IPS-20b (cell line): ENCODE measurements around the gene EHD2.

ENCODE experiments used
- H3K27ac ChIP-seq: one replicate; pipeline ENCODE4 v1.5.1; 2013; ENCODE audit warnings: low read length
- H3K27me3 ChIP-seq: 2 replicates; pipeline ENCODE4 v1.6.1; 2013; ENCODE audit warnings: mild to moderate bottlenecking, low read length, inconsistent platforms; ENCODE audit not compliant: insufficient read depth
- H3K36me3 ChIP-seq: 2 replicates; pipeline ENCODE4 v1.6.1; 2013; ENCODE audit warnings: low read depth, mild to moderate bottlenecking, inconsistent platforms, low read length, moderate library complexity; ENCODE audit not compliant: insufficient read depth
- H3K4me1 ChIP-seq: 2 replicates; pipeline ENCODE4 v1.6.1; 2013; ENCODE audit warnings: mild to moderate bottlenecking, control low read depth, inconsistent platforms, low read length, moderate library complexity; ENCODE audit not compliant: insufficient read depth
- H3K4me3 ChIP-seq: 2 replicates; pipeline ENCODE4 v1.5.1; 2013; ENCODE audit warnings: mild to moderate bottlenecking, low read length, inconsistent platforms
- H3K9ac ChIP-seq: 2 replicates; pipeline ENCODE4 v1.6.1; 2013; ENCODE audit warnings: low read depth, mild to moderate bottlenecking, inconsistent platforms, low read length, moderate library complexity
- H3K9me3 ChIP-seq: 2 replicates; pipeline ENCODE4 v1.6.1; 2013; ENCODE audit warnings: mild to moderate bottlenecking, low read depth, low read length, inconsistent platforms; ENCODE audit not compliant: insufficient read depth

EHD2 gene

GRCh38 chr19:47679251-47679900, 33.8 kb upstream of the EHD2 start:
- no peak overlapping the region for H3K27ac ChIP-seq
- H3K4me1 ChIP-seq = no peaks in the 10 kb centered on the region
- H3K4me3 ChIP-seq = no peak overlapping the region
- H3K27me3 ChIP-seq = no peaks in the 10 kb centered on the region
- peaks cover 35% of the 10 kb centered on the region for H3K36me3 ChIP-seq
- H3K9ac ChIP-seq = no peak overlapping the region
- H3K9me3 ChIP-seq = no peaks in the 10 kb centered on the region

- no peak overlapping the region for H3K4me3 ChIP-seq
- no peak overlapping the region for H3K27ac ChIP-seq
Measured at GRCh38 chr19:47679922-47680857, 33.0 kb upstream of the EHD2 start.

GRCh38 chr19:47680858-47681332, 32.3 kb upstream of the EHD2 start:
- Histone ChIP-seq H3K9ac (no peak overlapping the region), H3K4me3 (no peak overlapping the region), H3K27ac (no peak overlapping the region), H3K4me1 (no peaks in the 10 kb centered on the region), H3K36me3 (peaks cover 31% of the 10 kb centered on the region), H3K27me3 (no peaks in the 10 kb centered on the region), H3K9me3 (no peaks in the 10 kb centered on the region)

More at GRCh38 chr19:47679922-47680857, 33.0 kb upstream of the EHD2 start:
- H3K4me1 ChIP-seq = no peaks in the 10 kb centered on the region
- H3K27me3 ChIP-seq = no peaks in the 10 kb centered on the region
- H3K9me3 ChIP-seq = no peaks in the 10 kb centered on the region
- H3K9ac ChIP-seq = no peak overlapping the region
- peaks cover 29% of the 10 kb centered on the region for H3K36me3 ChIP-seq

GRCh38 chr19:47681388-47681787, 31.8 kb upstream of the EHD2 start:
- Histone ChIP-seq H3K4me1 (no peaks in the 10 kb centered on the region), H3K9ac (no peak overlapping the region), H3K27me3 (no peaks in the 10 kb centered on the region), H3K9me3 (no peaks in the 10 kb centered on the region), H3K27ac (no peak overlapping the region), H3K4me3 (no peak overlapping the region), H3K36me3 (peaks cover 28% of the 10 kb centered on the region)

GRCh38 chr19:47681936-47682335, 31.3 kb upstream of the EHD2 start:
- no peak overlapping the region for H3K27ac ChIP-seq
- H3K9ac ChIP-seq = no peak overlapping the region
- no peak overlapping the region for H3K4me3 ChIP-seq
- H3K27me3 ChIP-seq = no peaks in the 10 kb centered on the region
- peaks cover 24% of the 10 kb centered on the region for H3K36me3 ChIP-seq
- H3K4me1 ChIP-seq = no peaks in the 10 kb centered on the region
- H3K9me3 ChIP-seq = no peaks in the 10 kb centered on the region

GRCh38 chr19:47682939-47683338, 30.3 kb upstream of the EHD2 start:
- Histone ChIP-seq H3K4me1 (no peaks in the 10 kb centered on the region), H3K27me3 (no peaks in the 10 kb centered on the region), H3K27ac (no peak overlapping the region), H3K4me3 (no peak overlapping the region), H3K36me3 (peaks cover 15% of the 10 kb centered on the region), H3K9me3 (no peaks in the 10 kb centered on the region), H3K9ac (no peak overlapping the region)

- no peaks in the 10 kb centered on the region for H3K27me3 ChIP-seq
- no peak overlapping the region for H3K9ac ChIP-seq
Measured at GRCh38 chr19:47686679-47687450, 26.4 kb upstream of the EHD2 start.

GRCh38 chr19:47687906-47688305, 25.3 kb upstream of the EHD2 start:
- Histone ChIP-seq H3K27ac (no peak overlapping the region), H3K4me3 (no peak overlapping the region), H3K9me3 (no peaks in the 10 kb centered on the region), H3K36me3 (peaks cover 26% of the 10 kb centered on the region), H3K4me1 (no peaks in the 10 kb centered on the region), H3K27me3 (no peaks in the 10 kb centered on the region), H3K9ac (no peak overlapping the region)

More at GRCh38 chr19:47686679-47687450, 26.4 kb upstream of the EHD2 start:
- Histone ChIP-seq H3K4me1 (no peaks in the 10 kb centered on the region), H3K4me3 (no peak overlapping the region), H3K27ac (no peak overlapping the region), H3K9me3 (no peaks in the 10 kb centered on the region), H3K36me3 (peaks cover 20% of the 10 kb centered on the region)

- H3K9ac ChIP-seq = no peak overlapping the region
Measured at GRCh38 chr19:47691090-47691489, 22.1 kb upstream of the EHD2 start.

GRCh38 chr19:47691782-47692181, 21.4 kb upstream of the EHD2 start:
- Histone ChIP-seq H3K36me3 (peaks cover 18% of the 10 kb centered on the region), H3K4me3 (no peak overlapping the region), H3K27me3 (no peaks in the 10 kb centered on the region), H3K9me3 (no peaks in the 10 kb centered on the region), H3K9ac (no peak overlapping the region), H3K4me1 (no peaks in the 10 kb centered on the region), H3K27ac (no peak overlapping the region)

More at GRCh38 chr19:47691090-47691489, 22.1 kb upstream of the EHD2 start:
- H3K36me3 ChIP-seq = peaks cover 18% of the 10 kb centered on the region
- H3K27ac ChIP-seq = no peak overlapping the region
- no peak overlapping the region for H3K4me3 ChIP-seq
- no peaks in the 10 kb centered on the region for H3K27me3 ChIP-seq
- H3K9me3 ChIP-seq = no peaks in the 10 kb centered on the region
- H3K4me1 ChIP-seq = no peaks in the 10 kb centered on the region

- Histone ChIP-seq H3K36me3 (peaks cover 18% of the 10 kb centered on the region), H3K4me1 (no peaks in the 10 kb centered on the region), H3K27ac (no peak overlapping the region), H3K9me3 (no peaks in the 10 kb centered on the region), H3K4me3 (no peak overlapping the region), H3K27me3 (no peaks in the 10 kb centered on the region), H3K9ac (no peak overlapping the region)
Measured at GRCh38 chr19:47693489-47693888, 19.7 kb upstream of the EHD2 start.
